ENCODE results near the gene AKR1C2. TPM values are rescaled to one million over a fixed set of nuclear protein-coding genes. Genes with fewer than 3 reads are reported as not detected.
A peak's percentile ranks its signal among the peaks of the same experiment; 100 is the strongest.
"Not testable (repeated sequence)": the region's sequence is repeated elsewhere in the genome, so short reads cannot be mapped to it uniquely, and the experiment has no call there.

Gene AKR1C2
- total RNA-seq (2011; cell fraction: chromatin; rRNA removed; ENCODE audit: low replicate concordance): 9.6 and 17.1 TPM in 2 replicates
- total RNA-seq (2011; cell fraction: nucleolus; rRNA removed): 5.5 and 5.8 TPM in 2 replicates
- total RNA-seq (2011; cell fraction: nucleoplasm; rRNA removed): 7.6 and 12.6 TPM in 2 replicates
- total RNA-seq (2014; rRNA removed): 13.8 and 15.1 TPM in 2 replicates
- total RNA-seq (2014; rRNA removed; fragmentation: Illumina TruSeq; extraction: Trizol): 28.2 and 30.5 TPM in 2 replicates
- total RNA-seq (2015; rRNA removed; fragmentation: Illumina TruSeq; extraction: Trizol): 20.4 and 20.8 TPM in 2 replicates
- total RNA-seq (2021): 29.4 and 31.3 TPM in 2 replicates
- polyA plus RNA-seq (2011; rRNA removed): 27.8 and 74.0 TPM in 2 replicates
- 15.3 and 30.7 TPM in 2 replicates for polyA plus RNA-seq (2011; cell fraction: cytosol; rRNA removed)
- polyA plus RNA-seq (2011; cell fraction: nucleus; rRNA removed): 16.8 and 23.7 TPM in 2 replicates
- polyA plus RNA-seq (2012): 27.7 and 32.2 TPM in 2 replicates
- polyA plus RNA-seq (2014; fragmentation: Illumina TruSeq; extraction: Trizol): 29.9 and 30.5 TPM in 2 replicates
- polyA plus RNA-seq (2014; fragmentation: Nextera tagmentation; extraction: Ambion mirVana): 10 to 100 TPM; 49.2 to 59.2 TPM
- polyA plus RNA-seq (2014; rRNA removed): 29.0 and 35.4 TPM in 2 replicates
- polyA minus RNA-seq (2011; rRNA and poly(A)+ RNA removed): 15.3 and 36.2 TPM in 2 replicates
- 5.4 and 16.5 TPM in 2 replicates for polyA minus RNA-seq (2011; cell fraction: cytosol; rRNA and poly(A)+ RNA removed)
- polyA minus RNA-seq (2011; cell fraction: nucleus; rRNA and poly(A)+ RNA removed): 5.4 and 5.9 TPM in 2 replicates
- Bru-seq, nascent RNA: percentile 61 among the genes with signal in this experiment
- BruChase-seq, experiment 1, labeled RNA remaining after a 2-hour chase: percentile 59 among the genes with signal in this experiment
- percentile 62 among the genes with signal in this experiment for BruChase-seq, experiment 2, labeled RNA remaining after a 6-hour chase
- long read RNA-seq, experiment 1, transcript AKR1C2-201 (9 exons, 3,756 nt): major isoform, 32 of 60 reads
- long read RNA-seq, experiment 1, partial matches to known transcripts: 21 of 60 reads
- long read RNA-seq, experiment 1, other reads (novel, unspliced or antisense): 5 of 60 reads
- long read RNA-seq, experiment 2, transcript AKR1C2-201 (9 exons, 3,756 nt): major isoform, 22 of 28 reads
- long read RNA-seq, experiment 2, partial matches to known transcripts: 5 of 28 reads
- long read RNA-seq, experiment 2, other reads (novel, unspliced or antisense): 1 of 28 reads
- long read RNA-seq, experiment 3, transcript AKR1C2-201 (9 exons, 3,756 nt): major isoform, 13 of 18 reads
- long read RNA-seq, experiment 3, partial matches to known transcripts: 3 of 18 reads
- long read RNA-seq, experiment 3, other reads (novel, unspliced or antisense): 1 of 18 reads

GRCh38 chr10:5003127-5004029 is at the start of gene AKR1C2:
TSS of gene AKR1C2 (minus strand) at chr10:5003857. CDS start at chr10:5003835, 22 bp downstream.
- H3K27ac ChIP-seq (ENCODE audit: extremely low read depth, low read depth, low read length); H3K9me3 ChIP-seq (replicated peaks; ENCODE audit: control insufficient read depth, insufficient read depth, low read depth, low read length); CTCF ChIA-PET (ENCODE audit: low intra/inter-chr PET ratio); in situ Hi-C loops (cut with MboI); intact Hi-C loops (cut with micrococcal nuclease); H3K36me3 ChIP-seq (ENCODE audit: control insufficient read depth, insufficient read depth, low read length); H3K79me2 ChIP-seq (ENCODE audit: control insufficient read depth, insufficient read depth, low read length); H3K4me1 ChIP-seq (replicated peaks in 1 of 2; ENCODE audit: control insufficient read depth in 2 of 2, insufficient read depth in 2 of 2, low read length in 2 of 2); H3K9me1 ChIP-seq (ENCODE audit: control insufficient read depth, insufficient read depth, low read length); H3K27me3 ChIP-seq (ENCODE audit: control insufficient read depth in 2 of 2, insufficient read depth in 2 of 2, low read length in 2 of 2); H4K20me1 ChIP-seq (replicated peaks; ENCODE audit: control insufficient read depth, insufficient read depth, low read length): not testable (repeated sequence)
- Histone ChIP-seq H2AFZ (ENCODE audit: low read depth, low read length) (peak within 1 kb of the TSS; percentile 69), H3K4me2 (ENCODE audit: insufficient read depth, low read length) (peak within 1 kb of the TSS; percentile 76), H3K4me3 (peak within 1 kb of the TSS; percentile 16), H3K9ac (ENCODE audit: insufficient read depth in 1 of 2, low read depth in 2 of 2, low read length in 2 of 2) (peak within 1 kb of the TSS in 1 of 2 experiments; percentile 50; a peak in 3 of 4 replicates)
- BruUV-seq (replicated peaks): TSS peak; percentile 94
- WGBS (ENCODE audit: insufficient coverage, low coverage, missing lambda C conversion rate): 0% methylated on average over 4 of the region's 10 CpGs
- DNase-seq (ENCODE audit: extremely low read depth in 1 of 4, low spot score in 3 of 4): peak in 1 of 4 experiments; percentile 36
- FAIRE-seq: peak; percentile 100
- TF ChIP-seq SUPT5H (IDR thresholded peaks at IDR 0.05) (0 out of 2 replicates have a peak, but pooled peaks have one; percentile 28), PKNOX1 (IDR thresholded peaks at IDR 0.05) (peak; percentile 38; the same call in 1 of the 2 replicates), NFYB (IDR thresholded peaks at IDR 0.05; ENCODE audit: extremely low read depth, insufficient read length) (peak; percentile 12), POLR2A (conservative IDR thresholded peaks at IDR 0.05) (peak; percentile 56; the same call in 1 of the 2 replicates), POLR2B (IDR thresholded peaks at IDR 0.05; ENCODE audit: low read depth, partially characterized antibody) (peak; percentile 50), NRF1 (conservative IDR thresholded peaks at IDR 0.05 in 1 of 2, IDR thresholded peaks at IDR 0.05 in 1 of 2) (0 out of 4 replicates have a peak, but pooled peaks of 1 of the 2 experiments have one; percentile 24)
- peak; percentile 99 for ATAC-seq
- POLR2A ChIA-PET: interaction anchor here (0.6 to 0.7 kb wide), 3 partner anchors 54 to 841 kb away, joined by 3 to 4 read pairs (median 3); no protein-coding TSS in a partner anchor

GRCh38 chr10:5052951-5053500 is 49.4 kb upstream of the AKR1C2 start:
- H3K27me3 ChIP-seq (ENCODE audit: control insufficient read depth in 2 of 2, insufficient read depth in 2 of 2, low read length in 2 of 2); H3K9me1 ChIP-seq (ENCODE audit: control insufficient read depth, insufficient read depth, low read length); in situ Hi-C loops (cut with MboI); H3K4me3 ChIP-seq; H4K20me1 ChIP-seq (replicated peaks; ENCODE audit: control insufficient read depth, insufficient read depth, low read length); H2AFZ ChIP-seq (ENCODE audit: low read depth, low read length); BruUV-seq (replicated peaks); CTCF ChIA-PET (ENCODE audit: low intra/inter-chr PET ratio); H3K4me1 ChIP-seq (replicated peaks in 1 of 2; ENCODE audit: control insufficient read depth in 2 of 2, insufficient read depth in 2 of 2, low read length in 2 of 2); H3K4me2 ChIP-seq (ENCODE audit: insufficient read depth, low read length); DNase-seq (ENCODE audit: extremely low read depth in 1 of 4, low spot score in 3 of 4); H3K9me3 ChIP-seq (replicated peaks; ENCODE audit: control insufficient read depth, insufficient read depth, low read depth, low read length); intact Hi-C loops (cut with micrococcal nuclease); FAIRE-seq; H3K79me2 ChIP-seq (ENCODE audit: control insufficient read depth, insufficient read depth, low read length); POLR2A ChIA-PET; H3K27ac ChIP-seq (ENCODE audit: extremely low read depth, low read depth, low read length); H3K9ac ChIP-seq (ENCODE audit: insufficient read depth in 1 of 2, low read depth in 2 of 2, low read length in 2 of 2); ATAC-seq; H3K36me3 ChIP-seq (ENCODE audit: control insufficient read depth, insufficient read depth, low read length): not testable (repeated sequence)
- WGBS (ENCODE audit: insufficient coverage, low coverage, missing lambda C conversion rate): 69% methylated on average over 12 of the region's 16 CpGs

Measured in K562 (cell line).